ENCODE measurements around the gene NBEAL2. TPM values are rescaled to one million over a fixed set of nuclear protein-coding genes. Genes with fewer than 3 reads are reported as not detected.

The NBEAL2 gene, protein sequence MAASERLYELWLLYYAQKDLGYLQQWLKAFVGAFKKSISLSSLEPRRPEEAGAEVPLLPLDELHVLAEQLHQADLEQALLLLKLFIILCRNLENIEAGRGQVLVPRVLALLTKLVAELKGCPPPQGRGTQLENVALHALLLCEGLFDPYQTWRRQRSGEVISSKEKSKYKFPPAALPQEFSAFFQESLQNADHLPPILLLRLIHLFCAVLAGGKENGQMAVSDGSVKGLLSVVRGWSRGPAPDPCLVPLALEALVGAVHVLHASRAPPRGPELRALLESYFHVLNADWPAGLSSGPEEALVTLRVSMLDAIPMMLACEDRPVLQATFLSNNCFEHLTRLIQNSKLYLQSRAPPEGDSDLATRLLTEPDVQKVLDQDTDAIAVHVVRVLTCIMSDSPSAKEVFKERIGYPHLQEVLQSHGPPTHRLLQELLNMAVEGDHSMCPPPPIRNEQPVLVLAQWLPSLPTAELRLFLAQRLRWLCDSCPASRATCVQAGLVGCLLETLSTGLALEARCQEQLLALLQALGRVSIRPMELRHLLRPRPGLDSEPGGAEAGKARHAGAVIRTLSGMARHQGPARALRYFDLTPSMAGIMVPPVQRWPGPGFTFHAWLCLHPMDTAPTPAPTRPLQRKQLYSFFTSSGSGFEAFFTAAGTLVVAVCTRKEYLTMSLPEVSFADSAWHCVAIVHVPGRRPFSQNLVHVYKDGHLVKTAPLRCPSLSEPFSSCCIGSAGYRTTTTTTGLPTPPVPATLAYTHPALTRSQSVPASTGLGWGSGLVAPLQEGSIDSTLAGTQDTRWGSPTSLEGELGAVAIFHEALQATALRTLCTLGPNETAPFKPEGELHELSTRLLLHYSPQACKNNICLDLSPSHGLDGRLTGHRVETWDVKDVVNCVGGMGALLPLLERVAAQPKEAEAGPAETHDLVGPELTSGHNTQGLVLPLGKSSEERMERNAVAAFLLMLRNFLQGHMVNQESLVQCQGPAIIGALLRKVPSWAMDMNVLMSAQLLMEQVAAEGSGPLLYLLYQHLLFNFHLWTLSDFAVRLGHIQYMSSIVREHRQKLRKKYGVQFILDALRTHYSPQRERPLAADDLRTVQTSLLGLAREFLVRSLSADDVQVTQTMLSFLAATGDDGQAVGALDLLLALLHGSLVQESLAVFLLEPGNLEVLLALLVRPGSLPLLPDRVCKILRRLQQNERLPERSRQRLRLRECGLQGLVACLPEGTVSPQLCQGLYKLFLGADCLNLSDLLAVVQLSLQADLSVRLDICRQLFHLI (N-terminal part only)
- total RNA-seq (2022; extraction: Qiagen RNA extraction), result 50.0 to 83.7 TPM (median 62.9 TPM) in 5 replicates

DNA sequence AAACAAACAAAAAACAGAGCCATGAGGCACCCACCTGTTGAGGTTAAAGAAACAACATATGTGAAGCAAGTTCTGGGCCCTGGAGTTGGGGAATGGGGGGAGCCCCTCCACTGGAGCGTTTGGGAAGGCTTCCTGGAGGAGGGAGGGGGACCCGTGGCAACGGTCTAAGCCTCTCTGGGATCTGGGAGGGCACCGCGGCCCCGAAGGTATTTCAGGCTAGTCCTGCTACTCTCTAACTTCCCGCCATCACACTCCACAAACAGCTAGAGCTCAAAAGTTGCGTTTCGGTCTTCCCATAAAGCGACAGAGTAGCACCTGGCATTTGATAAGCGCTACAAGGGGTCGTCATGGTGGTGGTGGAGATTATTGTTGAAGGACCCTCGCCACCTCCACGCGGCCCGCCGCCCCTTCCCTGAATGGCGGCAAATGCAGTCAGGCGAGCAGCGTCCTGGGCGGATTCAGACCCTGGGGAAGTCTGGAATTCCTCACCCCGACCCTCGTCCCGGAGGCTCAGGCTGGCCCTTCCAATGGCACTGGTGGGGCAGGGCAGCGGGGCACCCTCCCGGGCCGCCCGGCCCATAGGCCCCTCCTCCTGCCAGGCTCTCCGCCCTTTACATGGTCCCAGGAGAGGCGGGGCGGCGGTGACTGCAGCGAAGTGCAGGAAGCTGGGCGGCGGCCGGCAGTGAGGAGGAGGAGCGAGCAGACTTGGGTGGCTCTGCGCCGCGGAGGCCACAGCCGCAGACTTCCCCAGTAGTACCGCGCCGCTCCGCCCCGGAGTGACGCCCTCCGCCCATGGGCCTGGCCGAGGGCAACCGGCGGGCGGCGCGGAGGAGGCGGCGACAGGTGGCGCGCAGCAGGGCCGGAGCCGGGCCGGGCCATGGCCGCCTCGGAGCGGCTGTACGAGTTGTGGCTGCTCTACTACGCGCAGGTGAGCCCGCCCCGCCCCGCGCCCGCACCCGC lies at the start of gene NBEAL2:
TSS of gene NBEAL2 (plus strand) at position 682 of the 960 bp plus-strand sequence. CDS start at position 878, 196 bp downstream.

DNA sequence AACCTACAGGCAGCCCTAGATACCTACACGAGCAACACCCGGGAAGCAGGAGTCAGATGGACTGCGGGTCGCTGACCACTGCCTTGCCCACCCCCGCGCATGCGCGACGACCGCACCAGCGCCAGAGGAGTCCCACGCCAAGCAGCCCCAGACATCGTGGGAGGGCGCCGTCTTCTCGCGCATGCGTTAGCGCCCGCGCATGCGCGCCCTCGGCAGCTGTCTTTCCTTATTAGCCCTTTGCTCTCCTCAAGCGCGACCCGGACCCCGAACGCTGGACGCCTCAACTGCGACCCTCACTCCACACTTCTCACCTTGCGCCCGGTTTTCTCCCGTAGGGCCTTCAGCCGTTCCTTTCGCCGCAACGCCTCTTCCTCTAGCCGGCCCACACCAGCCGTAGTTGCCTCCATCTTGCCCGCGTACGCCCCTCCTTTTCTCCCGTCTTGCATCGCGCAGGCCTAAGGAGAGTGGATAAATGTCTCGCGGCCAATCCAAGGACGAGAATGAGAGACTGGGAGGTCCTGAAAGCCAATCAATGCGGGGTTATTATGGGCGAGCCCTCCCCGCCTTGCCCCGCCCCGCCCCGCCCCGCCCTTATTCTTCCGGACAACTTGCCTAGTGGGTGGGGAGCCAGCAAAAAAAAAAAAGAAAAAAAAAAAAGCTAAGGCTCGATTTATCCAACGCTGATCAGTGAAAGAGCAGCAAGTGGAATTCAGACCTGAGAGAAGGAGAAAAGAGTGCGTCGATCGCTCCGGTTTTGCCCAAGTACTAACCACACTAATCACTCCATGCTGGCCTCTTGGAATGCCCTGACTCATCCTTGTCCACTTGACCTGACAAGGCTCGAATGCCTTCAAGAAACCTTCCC lies 2.9 kb upstream of the NBEAL2 start, which contains the start of gene CCDC12:
TSS of gene CCDC12 (minus strand) at position 420 of the 865 bp plus-strand sequence. CDS start at position 407, 13 bp downstream.

Other genes starting within 250 kb of the NBEAL2 start
- 0.07 to 0.12 TPM (median 0.10 TPM) in 3 of 5 replicates, not detected in the others for gene MYL3, start 116.2 kb upstream of the NBEAL2 start, total RNA-seq (2022; extraction: Qiagen RNA extraction)
- 0.72 to 2.3 TPM (median 1.4 TPM) in 5 replicates for gene PTH1R, start 101.9 kb upstream of the NBEAL2 start, total RNA-seq (2022; extraction: Qiagen RNA extraction)
- gene CCDC12, start 2.9 kb upstream of the NBEAL2 start, total RNA-seq (2022; extraction: Qiagen RNA extraction), result 61.2 to 98.0 TPM (median 62.5 TPM) in 5 replicates
- 15.9 to 25.6 TPM (median 17.4 TPM) in 5 replicates for gene SETD2, start 184.4 kb downstream of the NBEAL2 start, total RNA-seq (2022; extraction: Qiagen RNA extraction)